B cell (primary cell): ENCODE data around the gene DYRK1A.

Source experiments
- CTCF ChIP-seq: fragments of 200-600 bp; IDR thresholded peaks from one replicate; pipeline ENCODE4 v1.8.0; 2022; ENCODE audit warnings: antibody characterized with exemption, mild to moderate bottlenecking
- EZH2 ChIP-seq: IDR thresholded peaks from 2 replicates; pipeline ENCODE4 v1.6.1; 2012; ENCODE audit warnings: borderline replicate concordance, low read depth, mild to moderate bottlenecking, moderate library complexity, low read length; ENCODE audit not compliant: insufficient read depth, poor library complexity, severe bottlenecking

- TF ChIP-seq CTCF (no peak), EZH2 (no peak)
Observed at GRCh38 chr21:37502947-37503346, 136.4 kb downstream of the DYRK1A start.
